Measurements from ENCODE around the gene LUM.

The LUM gene

DNA sequence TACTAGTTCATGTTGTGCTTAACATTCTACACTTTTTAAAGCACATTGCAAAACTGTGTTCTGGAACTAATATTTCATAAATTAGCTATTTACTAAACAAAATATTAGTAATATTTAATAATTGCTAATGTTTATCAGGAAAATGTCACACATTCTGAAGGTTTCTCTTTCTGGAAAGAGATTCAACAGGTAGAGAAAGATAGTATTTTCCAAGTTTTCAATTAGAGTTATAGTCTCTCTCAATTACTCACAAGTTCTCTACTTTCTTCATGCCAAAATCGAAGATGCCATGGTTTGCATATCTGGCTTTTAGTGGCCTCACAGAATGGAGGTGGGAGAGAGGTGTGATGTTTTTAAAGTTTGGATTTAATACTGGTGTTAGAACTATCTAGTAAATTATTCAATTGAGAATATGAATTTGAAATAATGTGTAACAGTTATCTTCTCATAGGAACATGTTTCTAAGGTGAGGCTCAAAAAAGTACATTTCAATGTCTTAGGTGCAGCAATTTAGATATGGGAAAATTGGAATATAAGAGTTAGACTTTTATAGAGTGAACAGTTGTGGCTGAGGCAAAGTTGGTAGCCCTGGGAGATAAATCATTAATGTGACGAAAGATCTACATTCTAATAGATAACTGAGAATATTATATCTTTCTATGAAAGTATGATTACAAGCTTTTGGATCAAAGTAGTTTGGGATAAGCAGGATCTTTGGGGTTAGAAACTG, 1.5 kb downstream of the LUM start:
- no peaks in the 10 kb centered on the region for H3K36me3 ChIP-seq (ENCODE audit: control insufficient read depth, insufficient read depth, low read length)
- H3K27me3 ChIP-seq (replicated peaks; ENCODE audit: control insufficient read depth, insufficient read depth, low read length) = no peaks in the 10 kb centered on the region
- no peak overlapping the region for H3K4me3 ChIP-seq (replicated peaks; ENCODE audit: low read depth, low read length)
- TF ChIP-seq, protein P1, sequence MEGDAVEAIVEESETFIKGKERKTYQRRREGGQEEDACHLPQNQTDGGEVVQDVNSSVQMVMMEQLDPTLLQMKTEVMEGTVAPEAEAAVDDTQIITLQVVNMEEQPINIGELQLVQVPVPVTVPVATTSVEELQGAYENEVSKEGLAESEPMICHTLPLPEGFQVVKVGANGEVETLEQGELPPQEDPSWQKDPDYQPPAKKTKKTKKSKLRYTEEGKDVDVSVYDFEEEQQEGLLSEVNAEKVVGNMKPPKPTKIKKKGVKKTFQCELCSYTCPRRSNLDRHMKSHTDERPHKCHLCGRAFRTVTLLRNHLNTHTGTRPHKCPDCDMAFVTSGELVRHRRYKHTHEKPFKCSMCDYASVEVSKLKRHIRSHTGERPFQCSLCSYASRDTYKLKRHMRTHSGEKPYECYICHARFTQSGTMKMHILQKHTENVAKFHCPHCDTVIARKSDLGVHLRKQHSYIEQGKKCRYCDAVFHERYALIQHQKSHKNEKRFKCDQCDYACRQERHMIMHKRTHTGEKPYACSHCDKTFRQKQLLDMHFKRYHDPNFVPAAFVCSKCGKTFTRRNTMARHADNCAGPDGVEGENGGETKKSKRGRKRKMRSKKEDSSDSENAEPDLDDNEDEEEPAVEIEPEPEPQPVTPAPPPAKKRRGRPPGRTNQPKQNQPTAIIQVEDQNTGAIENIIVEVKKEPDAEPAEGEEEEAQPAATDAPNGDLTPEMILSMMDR (IDR thresholded peaks at IDR 0.05; ENCODE audit: insufficient read depth, low read length, poor library complexity, severe bottlenecking) = no peak
- DNase-seq (ENCODE audit: extremely low read depth, insufficient read length) = no peak

GRCh38 chr12:91109148-91109564, 2.1 kb downstream of the LUM start:
- TF ChIP-seq, protein P1 (IDR thresholded peaks at IDR 0.05; ENCODE audit: insufficient read depth, low read length, poor library complexity, severe bottlenecking) = peak; percentile 80
- Histone ChIP-seq H3K27me3 (replicated peaks; ENCODE audit: control insufficient read depth, insufficient read depth, low read length) (no peaks in the 10 kb centered on the region), H3K36me3 (ENCODE audit: control insufficient read depth, insufficient read depth, low read length) (no peaks in the 10 kb centered on the region), H3K4me3 (replicated peaks; ENCODE audit: low read depth, low read length) (no peak overlapping the region)
- DNase-seq (ENCODE audit: extremely low read depth, insufficient read length) = peak; percentile 6

- Histone ChIP-seq H3K4me3 (replicated peaks; ENCODE audit: low read depth, low read length) (no peak overlapping the region), H3K27me3 (replicated peaks; ENCODE audit: control insufficient read depth, insufficient read depth, low read length) (no peaks in the 10 kb centered on the region), H3K36me3 (ENCODE audit: control insufficient read depth, insufficient read depth, low read length) (no peaks in the 10 kb centered on the region)
- TF ChIP-seq, protein P1 (IDR thresholded peaks at IDR 0.05; ENCODE audit: insufficient read depth, low read length, poor library complexity, severe bottlenecking) = no peak
- no peak for DNase-seq (ENCODE audit: extremely low read depth, insufficient read length)
Measured at GRCh38 chr12:91108196-91108755, 3.0 kb downstream of the LUM start.

DNA sequence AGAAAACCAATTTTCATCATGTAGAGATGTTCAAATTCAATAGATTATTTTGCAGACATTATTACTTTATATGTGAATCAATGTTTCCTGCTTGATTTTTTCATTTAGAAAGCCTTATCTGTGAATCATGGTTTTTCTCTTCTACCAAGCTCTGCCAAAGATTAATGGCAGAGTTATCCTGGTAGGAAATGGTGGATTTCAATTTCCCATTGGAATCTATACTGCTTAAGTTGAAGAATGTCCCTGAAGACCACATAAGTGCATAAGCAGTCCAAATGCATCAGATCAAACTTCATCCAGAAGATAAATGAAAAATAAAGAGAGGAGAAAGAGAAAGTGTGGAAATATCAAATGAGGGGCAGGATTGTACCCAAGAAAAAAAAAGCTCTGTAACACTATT, 5.0 kb downstream of the LUM start:
- TF ChIP-seq, protein P1 (IDR thresholded peaks at IDR 0.05; ENCODE audit: insufficient read depth, low read length, poor library complexity, severe bottlenecking) = no peak
- no peak for DNase-seq (ENCODE audit: extremely low read depth, insufficient read length)
- Histone ChIP-seq H3K4me3 (replicated peaks; ENCODE audit: low read depth, low read length) (no peak overlapping the region), H3K27me3 (replicated peaks; ENCODE audit: control insufficient read depth, insufficient read depth, low read length) (no peaks in the 10 kb centered on the region), H3K36me3 (ENCODE audit: control insufficient read depth, insufficient read depth, low read length) (no peaks in the 10 kb centered on the region)

DNA sequence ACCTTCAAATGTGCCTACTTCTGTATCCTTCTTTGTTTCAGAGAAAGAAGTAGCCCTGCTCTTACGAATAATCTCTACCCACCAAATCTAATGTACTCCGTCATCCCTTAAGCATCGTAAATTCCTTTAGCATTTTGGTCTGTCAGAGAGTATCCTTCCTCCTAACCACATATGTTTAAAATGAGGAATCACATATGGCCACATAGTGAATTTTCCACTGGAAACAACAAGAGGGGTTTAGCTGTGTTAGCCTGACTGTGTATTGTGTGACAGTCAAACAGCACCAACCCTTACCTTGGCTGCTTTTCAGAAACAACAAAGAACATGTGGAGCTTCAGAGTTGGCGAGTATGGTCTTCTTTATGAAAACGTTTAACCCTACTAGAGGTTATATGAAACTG, 5.5 kb downstream of the LUM start:
- H3K27me3 ChIP-seq (replicated peaks; ENCODE audit: control insufficient read depth, insufficient read depth, low read length) = no peaks in the 10 kb centered on the region
- TF ChIP-seq, protein P1 (IDR thresholded peaks at IDR 0.05; ENCODE audit: insufficient read depth, low read length, poor library complexity, severe bottlenecking) = no peak
- DNase-seq (ENCODE audit: extremely low read depth, insufficient read length) = no peak
- no peaks in the 10 kb centered on the region for H3K36me3 ChIP-seq (ENCODE audit: control insufficient read depth, insufficient read depth, low read length)
- H3K4me3 ChIP-seq (replicated peaks; ENCODE audit: low read depth, low read length) = no peak overlapping the region

All from GM06990 (cell line).